ENCODE data around the gene FAM227B. TPM values are rescaled to one million over a fixed set of nuclear protein-coding genes. Genes with fewer than 3 reads are reported as not detected.
"Not testable (repeated sequence)": the region's sequence is repeated elsewhere in the genome, so short reads cannot be mapped to it uniquely, and the experiment has no call there.

The FAM227B gene
- total RNA-seq, 4 donors from 2014 or later, result 3.3 to 9.2 (median 6.6) TPM

DNA sequence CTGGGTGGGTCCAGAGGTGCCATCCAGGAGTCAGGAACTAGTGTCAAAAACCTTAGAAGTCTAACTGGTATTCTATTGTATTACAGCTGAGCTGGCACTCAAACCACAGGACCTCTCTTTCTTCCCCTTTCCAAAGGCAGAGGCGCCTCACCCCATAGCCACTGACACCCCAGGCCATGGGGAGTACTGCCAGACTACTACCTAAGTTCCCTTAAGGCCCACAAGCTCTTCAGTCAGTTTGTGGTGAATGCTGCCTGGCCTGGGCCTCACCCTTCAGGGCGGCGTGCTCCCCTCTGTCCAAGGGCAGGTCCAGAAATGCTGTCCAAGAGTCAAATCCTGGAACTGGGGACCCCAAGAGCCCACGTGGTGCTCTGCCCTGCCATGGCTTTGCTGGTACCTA lies 240.6 kb downstream of the FAM227B start:
- H3K4me1 ChIP-seq, result no peaks in the 10 kb centered on the region
- DNase-seq, result no peak
- no peaks in the 10 kb centered on the region for H3K9me3 ChIP-seq
- no peak for TF ChIP-seq POLR2AphosphoS5 (IDR thresholded peaks at IDR 0.05)
- no peak for TF ChIP-seq EP300 (IDR thresholded peaks at IDR 0.05; ENCODE audit: low read depth)
- intact Hi-C loops (cut with DNase I; ENCODE audit: low total_unique reads) (no loop called here), in situ Hi-C loops (cut with MboI; ENCODE audit: low pct_ligation_motif_present in 1 of 4, low pct_unique_long_range_greater_than_20kb in 1 of 4, low sequenced_read_pairs in 3 of 4) (no loop called here)
- H3K27me3 ChIP-seq, result no peaks in the 10 kb centered on the region
- no peak overlapping the region for H3K27ac ChIP-seq
- no peak overlapping the region for H3K4me3 ChIP-seq
- no peaks in the 10 kb centered on the region for H3K36me3 ChIP-seq
- 75 to 82% methylated on average over 1 to 4 of the region's 4 CpGs for WGBS, 2 donors (ENCODE audit: low coverage in 1 of 2)

DNA sequence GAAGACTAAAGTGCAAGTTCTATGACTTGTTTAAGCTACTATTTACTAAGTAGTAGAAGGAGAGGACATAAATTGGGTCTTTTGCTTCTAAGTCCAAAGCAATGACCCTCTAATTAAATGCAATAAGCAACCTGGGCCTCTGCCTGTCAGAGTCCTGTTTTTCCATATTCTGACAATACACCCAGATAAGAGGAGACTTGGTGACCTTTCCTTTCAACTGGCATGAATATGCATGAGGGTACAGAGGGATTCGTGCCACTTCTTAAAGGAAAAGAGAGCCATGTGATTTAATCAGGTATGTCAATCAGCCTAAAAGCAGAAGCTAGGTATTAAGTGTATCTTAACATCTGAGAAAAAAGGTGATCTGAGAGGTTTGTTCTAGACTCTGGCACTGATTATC lies 248.3 kb downstream of the FAM227B start:
- in situ Hi-C loops (cut with MboI; ENCODE audit: low pct_ligation_motif_present in 1 of 4, low pct_unique_long_range_greater_than_20kb in 1 of 4, low sequenced_read_pairs in 3 of 4), result no loop called here
- 67 to 71% methylated on average over 1 of the region's 1 CpG for whole genome bisulfite sequencing, 2 donors (ENCODE audit: low coverage in 1 of 2)
- Histone ChIP-seq H3K27ac (no peak overlapping the region), H3K27me3 (no peaks in the 10 kb centered on the region), H3K4me3 (no peak overlapping the region), H3K4me1 (no peaks in the 10 kb centered on the region), H3K36me3 (no peaks in the 10 kb centered on the region), H3K9me3 (no peaks in the 10 kb centered on the region)
- intact Hi-C loops (cut with DNase I; ENCODE audit: low total_unique reads), result no loop called here
- DNase-seq, result no peak
- TF ChIP-seq CTCF (IDR thresholded peaks at IDR 0.05), result no peak
- no peak for TF ChIP-seq EP300 (IDR thresholded peaks at IDR 0.05; ENCODE audit: low read depth)
- TF ChIP-seq POLR2A (IDR thresholded peaks at IDR 0.05), result no peak
- TF ChIP-seq POLR2AphosphoS5 (IDR thresholded peaks at IDR 0.05), result no peak

DNA sequence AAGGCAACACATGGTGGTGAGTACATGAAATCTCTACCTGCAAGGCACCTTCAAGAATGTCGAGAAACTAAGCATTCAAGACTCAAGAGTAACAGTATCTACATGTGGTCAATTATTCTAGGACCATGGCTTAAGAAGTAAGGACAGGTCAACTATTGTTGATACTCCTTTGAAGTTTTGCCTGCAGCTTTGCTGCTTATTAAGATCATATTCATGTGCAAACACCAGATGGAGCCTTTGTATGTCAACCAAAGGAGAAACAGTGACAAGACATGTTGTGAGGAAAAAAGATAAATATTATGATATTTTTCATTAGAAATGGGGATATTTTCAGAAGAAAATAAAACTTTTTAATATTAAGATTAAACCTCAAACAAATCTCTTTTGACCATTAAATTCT lies 249.8 kb downstream of the FAM227B start:
- WGBS, 2 donors (ENCODE audit: low coverage in 1 of 2), result 79 to 100% methylated on average over 1 of the region's 1 CpG
- H3K4me3 ChIP-seq, result no peak overlapping the region
- no peak for DNase-seq
- intact Hi-C loops (cut with DNase I; ENCODE audit: low total_unique reads) (no loop called here), in situ Hi-C loops (cut with MboI; ENCODE audit: low pct_ligation_motif_present in 1 of 4, low pct_unique_long_range_greater_than_20kb in 1 of 4, low sequenced_read_pairs in 3 of 4) (no loop called here)
- no peaks in the 10 kb centered on the region for H3K27me3 ChIP-seq
- H3K9me3 ChIP-seq, result no peaks in the 10 kb centered on the region
- no peaks in the 10 kb centered on the region for H3K36me3 ChIP-seq
- H3K27ac ChIP-seq, result no peak overlapping the region
- H3K4me1 ChIP-seq, result no peaks in the 10 kb centered on the region
- TF ChIP-seq POLR2AphosphoS5 (IDR thresholded peaks at IDR 0.05), result no peak
- TF ChIP-seq POLR2A (IDR thresholded peaks at IDR 0.05), result no peak
- no peak for TF ChIP-seq EP300 (IDR thresholded peaks at IDR 0.05; ENCODE audit: low read depth)
- TF ChIP-seq CTCF (IDR thresholded peaks at IDR 0.05), result no peak

GRCh38 chr15:49366496-49366895 lies 254.1 kb downstream of the FAM227B start:
- intact Hi-C loops (cut with DNase I; ENCODE audit: low total_unique reads), result no loop called here
- H3K4me3 ChIP-seq, result no peak overlapping the region
- WGBS, 2 donors (ENCODE audit: low coverage in 1 of 2), result 97% methylated on average over 22 of the region's 22 CpGs; no CpG with 5 or more reads in 1 of the 2 donors
- no peaks in the 10 kb centered on the region for H3K4me1 ChIP-seq
- H3K27ac ChIP-seq, result no peak overlapping the region
- TF ChIP-seq CTCF (IDR thresholded peaks at IDR 0.05) (no peak), POLR2AphosphoS5 (IDR thresholded peaks at IDR 0.05) (no peak), EP300 (IDR thresholded peaks at IDR 0.05; ENCODE audit: low read depth) (no peak), POLR2A (IDR thresholded peaks at IDR 0.05) (no peak)
- H3K9me3 ChIP-seq, result no peaks in the 10 kb centered on the region
- H3K27me3 ChIP-seq, result no peaks in the 10 kb centered on the region
- no peaks in the 10 kb centered on the region for H3K36me3 ChIP-seq
- DNase-seq, result no peak
- in situ Hi-C loops (cut with MboI; ENCODE audit: low pct_ligation_motif_present in 1 of 4, low pct_unique_long_range_greater_than_20kb in 1 of 4, low sequenced_read_pairs in 3 of 4), result no loop called here

DNA sequence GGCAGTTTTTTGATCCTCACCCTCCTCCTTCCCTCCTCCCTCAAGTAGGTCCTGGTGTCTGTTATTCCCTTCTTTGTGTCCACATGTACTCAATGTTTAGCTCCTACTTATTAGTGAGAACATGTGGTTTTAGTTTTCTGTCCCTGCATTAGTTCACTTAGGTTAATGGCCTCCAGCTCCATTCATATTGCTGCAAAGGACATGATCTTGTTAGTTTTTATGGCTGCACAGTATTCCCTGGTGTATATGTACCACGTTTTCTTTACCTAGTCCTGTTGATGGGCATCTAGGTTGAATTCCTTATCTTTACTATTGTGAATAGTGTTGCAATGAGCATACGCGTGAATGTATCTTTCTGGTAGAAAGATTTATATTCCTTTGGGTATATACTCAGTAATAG lies 259.2 kb downstream of the FAM227B start:
- no peak for DNase-seq
- intact Hi-C loops (cut with DNase I; ENCODE audit: low total_unique reads) (no loop called here), in situ Hi-C loops (cut with MboI; ENCODE audit: low pct_ligation_motif_present in 1 of 4, low pct_unique_long_range_greater_than_20kb in 1 of 4, low sequenced_read_pairs in 3 of 4) (no loop called here)
- WGBS, 2 donors (ENCODE audit: low coverage in 1 of 2), result 79 to 80% methylated on average over 3 of the region's 3 CpGs
- Histone ChIP-seq H3K4me3 (no peak overlapping the region), H3K9me3 (no peaks in the 10 kb centered on the region), H3K4me1 (no peaks in the 10 kb centered on the region), H3K27ac (no peak overlapping the region), H3K27me3 (no peaks in the 10 kb centered on the region), H3K36me3 (no peaks in the 10 kb centered on the region)
- no peak for TF ChIP-seq EP300 (IDR thresholded peaks at IDR 0.05; ENCODE audit: low read depth)
- TF ChIP-seq CTCF (IDR thresholded peaks at IDR 0.05), result no peak
- no peak for TF ChIP-seq POLR2A (IDR thresholded peaks at IDR 0.05)
- no peak for TF ChIP-seq POLR2AphosphoS5 (IDR thresholded peaks at IDR 0.05)

DNA sequence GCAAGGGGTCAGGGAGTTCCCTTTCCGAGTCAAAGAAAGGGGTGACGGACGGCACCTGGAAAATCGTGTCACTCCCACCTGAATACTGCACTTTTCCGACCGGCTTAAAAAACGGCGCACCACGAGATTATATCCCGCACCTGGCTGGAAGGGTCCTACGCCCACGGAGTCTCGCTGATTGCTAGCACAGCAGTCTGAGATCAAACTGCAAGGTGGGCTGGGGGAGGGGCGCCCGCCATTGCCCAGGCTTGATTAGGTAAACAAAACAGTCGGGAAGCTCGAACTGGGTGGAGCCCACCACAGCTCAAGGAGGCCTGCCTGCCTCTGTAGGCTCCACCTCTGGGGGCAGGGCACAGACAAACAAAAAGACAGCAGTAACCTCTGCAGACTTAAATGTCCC lies 266.2 kb downstream of the FAM227B start:
- intact Hi-C loops (cut with DNase I; ENCODE audit: low total_unique reads); H3K9me3 ChIP-seq; in situ Hi-C loops (cut with MboI; ENCODE audit: low pct_ligation_motif_present in 1 of 4, low pct_unique_long_range_greater_than_20kb in 1 of 4, low sequenced_read_pairs in 3 of 4); H3K27ac ChIP-seq; DNase-seq; H3K4me3 ChIP-seq; H3K27me3 ChIP-seq; H3K36me3 ChIP-seq; H3K4me1 ChIP-seq: not testable (repeated sequence)
- WGBS, 2 donors (ENCODE audit: low coverage in 1 of 2), result 93 to 100% methylated on average over 12 to 16 of the region's 17 CpGs
